HK-2 (cell line): ENCODE measurements around the gene SLC36A3.
"Not testable (repeated sequence)": the region's sequence is repeated elsewhere in the genome, so short reads cannot be mapped to it uniquely, and the experiment has no call there.

Experiments
- DNase-seq: peaks from one replicate; pipeline ENCODE4 v3.0.0-alpha.2; 2018; ENCODE audit not compliant: unreplicated experiment

SLC36A3 gene

GRCh38 chr5:151303666-151304065, at the start of gene SLC36A3:
Gene SLC36A3 (minus strand): TSS chr5:151303766. CDS start chr5:151303354, 412 bp downstream.
- no peak for DNase-seq

DNA sequence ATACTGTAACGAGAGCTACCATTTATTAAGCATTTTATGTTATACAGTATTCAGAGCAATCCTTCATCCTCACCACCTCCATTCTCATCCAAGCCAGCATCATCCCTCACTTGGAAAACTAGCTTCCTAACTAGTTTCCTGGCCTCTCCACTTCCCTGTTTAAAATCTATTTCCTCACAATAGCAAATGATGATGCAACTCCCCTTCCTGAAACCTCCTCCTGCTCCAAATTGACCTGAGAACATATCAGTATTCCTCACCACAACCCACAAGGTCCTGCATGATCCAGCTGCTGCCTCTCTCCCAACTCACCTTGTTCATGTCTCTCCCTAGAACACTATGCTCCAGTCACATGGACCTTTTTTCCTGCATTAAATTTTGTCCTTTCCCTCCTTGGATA, 48.1 kb upstream of the SLC36A3 start:
- DNase-seq = no peak

- no peak for DNase-seq
Observed at GRCh38 chr5:151348789-151349188, 45.2 kb upstream of the SLC36A3 start.

- no peak for DNase-seq
Observed at GRCh38 chr5:151347369-151347768, 43.8 kb upstream of the SLC36A3 start, which contains the start of gene SLC36A2. Gene SLC36A2 (minus strand): TSS chr5:151347559. CDS start chr5:151347460, 99 bp downstream.

GRCh38 chr5:151345808-151346478, 42.4 kb upstream of the SLC36A3 start:
- no peak for DNase-seq

DNA sequence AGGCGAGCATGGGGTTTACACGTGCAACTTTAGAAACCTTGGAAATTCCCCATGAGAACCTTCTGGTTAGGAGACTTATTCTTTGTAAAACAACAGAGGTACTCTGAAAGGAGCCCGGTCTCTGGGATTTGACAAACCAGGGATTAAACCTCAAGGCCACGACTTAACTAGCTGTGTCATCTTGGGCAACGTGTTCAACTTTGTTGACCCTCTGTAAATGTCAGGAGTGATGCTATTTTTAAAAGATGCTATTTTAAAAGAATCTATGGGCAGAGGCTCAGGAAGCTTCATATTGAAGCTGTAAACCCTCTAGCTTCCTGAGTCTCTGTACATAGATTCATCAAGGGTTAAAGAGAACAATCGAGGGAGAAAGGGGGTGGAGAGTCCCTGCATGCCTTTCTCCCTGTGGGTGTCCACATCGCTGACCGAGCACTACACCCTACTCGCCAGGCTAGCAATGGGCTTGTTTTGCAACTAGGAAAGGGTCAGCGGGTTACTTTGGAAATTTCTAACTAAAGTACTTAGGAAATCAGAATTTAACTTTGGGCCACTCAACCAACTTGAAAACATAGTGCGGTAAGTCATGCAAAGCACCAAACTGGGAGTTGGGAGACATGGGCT, 41.7 kb upstream of the SLC36A3 start:
- DNase-seq = no peak

GRCh38 chr5:151344088-151344487, 40.5 kb upstream of the SLC36A3 start:
- no peak for DNase-seq

DNA sequence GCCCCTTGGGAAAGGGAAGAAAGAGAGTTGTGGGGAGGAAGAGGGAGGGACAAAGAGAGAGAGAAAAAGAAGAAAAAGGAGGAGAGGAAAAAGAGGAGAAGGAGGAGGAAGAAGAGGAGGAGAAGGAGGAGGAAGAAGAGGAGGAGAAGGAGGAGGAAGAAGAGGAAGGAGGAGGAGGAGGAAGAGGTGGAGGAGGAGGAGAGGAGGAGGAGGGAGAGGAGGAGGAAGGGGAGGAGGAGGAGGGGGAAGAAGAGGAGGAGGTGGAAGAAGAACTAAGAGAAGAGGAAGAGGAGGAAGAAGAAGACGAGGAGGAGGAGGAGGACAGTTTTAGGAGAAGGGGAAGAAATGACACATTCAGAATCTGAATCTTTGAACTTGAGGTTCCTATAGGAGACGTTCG, 36.4 kb upstream of the SLC36A3 start:
- DNase-seq = no peak

- DNase-seq = no peak
Observed at GRCh38 chr5:151338734-151339133, 35.2 kb upstream of the SLC36A3 start.

- DNase-seq = no peak
Observed at GRCh38 chr5:151332857-151333256, 29.3 kb upstream of the SLC36A3 start.

DNA sequence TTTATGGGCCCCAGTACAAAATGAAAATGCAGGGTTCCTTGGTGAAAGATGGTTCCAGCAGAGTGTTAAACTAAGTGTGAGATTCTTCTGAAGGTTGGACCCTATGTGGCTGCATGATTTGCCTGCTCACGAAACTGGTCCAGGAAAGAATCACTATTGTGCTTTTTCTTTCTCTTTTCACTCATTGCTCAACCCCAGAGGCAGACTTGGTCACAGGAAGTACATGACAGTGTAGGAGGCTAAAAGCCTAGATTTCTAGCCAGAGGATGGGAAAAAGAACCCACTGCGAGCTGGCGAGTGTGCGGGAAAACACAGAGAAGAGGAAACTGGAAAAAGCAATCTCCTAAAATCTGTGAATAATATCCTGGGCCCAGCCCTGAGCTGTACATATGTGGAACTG, 25.2 kb upstream of the SLC36A3 start:
- no peak for DNase-seq

DNA sequence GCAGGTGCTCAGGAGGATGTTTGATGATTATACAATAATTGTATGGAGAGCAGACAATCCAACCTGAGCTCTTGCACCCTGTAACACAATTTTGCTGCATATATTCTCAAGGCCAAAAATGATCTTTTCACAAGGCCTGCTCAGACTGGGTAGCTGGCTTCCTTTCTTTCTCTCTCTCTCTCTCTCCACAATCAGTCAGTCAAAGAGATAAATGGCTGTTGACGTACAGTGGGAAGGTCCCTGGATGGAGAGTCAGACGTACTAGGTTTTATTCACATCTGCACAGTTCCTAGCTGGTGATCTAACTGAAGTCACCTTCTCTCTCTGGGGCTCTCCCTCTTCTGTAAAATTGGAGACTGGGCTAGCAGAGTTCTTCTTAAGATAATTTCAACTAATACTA, 24.0 kb upstream of the SLC36A3 start:
- DNase-seq = no peak

- no peak for DNase-seq
Observed at GRCh38 chr5:151326266-151326665, 22.7 kb upstream of the SLC36A3 start.

DNA sequence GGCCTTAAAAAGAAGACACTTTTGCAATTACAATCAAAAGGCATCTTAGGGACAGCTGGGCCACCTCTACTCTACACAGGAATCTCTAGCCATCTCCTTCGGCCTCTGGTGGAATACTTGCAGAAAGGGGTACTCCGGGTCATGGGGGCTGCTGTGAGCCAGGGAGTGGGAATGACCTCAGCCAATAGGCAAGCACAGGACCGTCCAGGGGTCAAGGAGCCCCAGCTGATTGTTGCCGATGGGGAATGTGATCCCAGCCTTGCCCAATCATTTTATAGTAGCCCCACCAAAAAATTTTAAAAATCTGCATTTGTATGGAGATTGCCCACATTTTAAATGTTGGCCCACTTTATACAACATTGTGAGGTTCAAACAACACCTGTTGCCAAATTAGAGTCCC, 16.9 kb upstream of the SLC36A3 start:
- no peak for DNase-seq

GRCh38 chr5:151318850-151319732, 15.5 kb upstream of the SLC36A3 start:
- DNase-seq = peak; percentile 0

GRCh38 chr5:151317871-151318270, 14.3 kb upstream of the SLC36A3 start:
- DNase-seq = no peak

GRCh38 chr5:151315998-151316597, 12.5 kb upstream of the SLC36A3 start:
- peak; percentile 45 for DNase-seq

DNA sequence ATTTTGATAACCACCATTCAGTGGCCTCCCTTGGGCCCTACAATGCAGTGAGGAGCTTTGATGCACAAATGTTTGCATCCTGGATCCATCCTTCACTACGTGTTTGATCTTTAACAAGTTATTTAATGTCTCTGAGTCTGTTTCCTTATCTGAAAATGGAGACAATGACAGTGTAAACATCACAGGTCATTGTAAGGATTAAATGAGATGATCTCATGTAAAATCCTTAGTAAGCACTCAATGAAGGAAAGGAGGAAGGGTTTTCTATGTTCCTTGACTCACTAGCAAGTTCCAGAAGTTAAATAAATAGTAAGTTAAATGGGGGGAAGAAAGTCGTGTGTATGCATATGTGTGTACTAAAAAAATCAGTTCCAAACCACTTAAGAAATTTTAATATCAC, 9.8 kb upstream of the SLC36A3 start:
- no peak for DNase-seq

- DNase-seq = no peak
Observed at GRCh38 chr5:151312756-151313324, 9.3 kb upstream of the SLC36A3 start.

GRCh38 chr5:151310932-151311331, 7.4 kb upstream of the SLC36A3 start:
- DNase-seq = no peak

- DNase-seq = not testable (repeated sequence)
Observed at GRCh38 chr5:151309821-151310220, 6.3 kb upstream of the SLC36A3 start.

DNA sequence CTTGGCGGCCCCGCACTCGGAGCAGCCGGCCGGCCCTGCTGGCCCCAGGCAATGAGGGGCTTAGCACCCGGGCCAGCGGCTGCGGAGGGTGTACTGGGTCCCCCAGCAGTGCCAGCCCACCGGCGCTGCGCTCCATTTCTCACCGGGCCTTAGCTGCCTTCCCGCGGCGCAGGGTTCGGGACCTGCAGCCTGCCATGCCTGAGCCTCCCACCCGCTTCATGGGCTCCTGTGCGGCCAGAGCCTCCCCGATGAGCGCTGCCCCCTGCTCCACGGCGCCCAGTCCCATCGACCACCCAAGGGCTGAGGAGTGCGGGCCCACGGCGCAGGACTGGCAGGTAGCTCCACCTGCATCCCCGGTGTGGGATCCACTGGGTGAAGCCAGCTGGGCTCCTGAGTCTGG, 5.7 kb upstream of the SLC36A3 start:
- DNase-seq = not testable (repeated sequence)
